ENCODE measurements around the gene HAPLN2.

DNA sequence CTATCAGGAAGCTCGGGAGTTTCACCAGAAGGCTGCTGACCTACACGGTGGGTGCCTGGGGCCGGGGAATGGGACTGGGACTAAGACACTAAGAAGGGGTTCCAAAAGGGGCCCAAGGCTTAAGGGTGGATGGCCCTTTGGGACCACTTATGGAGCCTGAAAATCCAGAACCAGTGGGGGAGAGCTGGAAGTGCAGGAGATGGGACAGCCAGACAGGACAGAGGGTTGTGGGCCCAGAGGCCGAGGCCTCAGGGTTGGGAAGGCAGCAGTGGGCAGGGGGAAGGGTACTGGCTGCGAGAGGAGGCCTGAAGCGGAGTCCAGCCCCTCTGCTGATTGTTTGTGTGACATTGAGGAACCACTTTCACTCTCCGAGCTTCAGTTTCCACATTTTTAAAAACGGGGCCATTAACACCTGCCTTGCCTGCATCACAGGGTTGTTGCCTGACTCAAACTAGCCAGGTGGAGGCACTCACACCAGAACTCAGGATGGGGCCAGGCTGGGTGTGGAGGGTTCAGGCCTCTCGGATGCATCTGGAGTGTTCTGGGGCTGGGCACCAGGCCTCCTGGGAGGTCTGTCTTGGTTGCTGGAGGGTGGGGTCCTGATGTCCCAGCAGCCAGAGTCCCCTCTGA is 36.7 kb upstream of the HAPLN2 start:
- TF ChIP-seq POLR2AphosphoS5 (IDR thresholded peaks at IDR 0.05) (no peak), POLR2A (IDR thresholded peaks at IDR 0.05) (no peak)
- TF ChIP-seq, protein P1, sequence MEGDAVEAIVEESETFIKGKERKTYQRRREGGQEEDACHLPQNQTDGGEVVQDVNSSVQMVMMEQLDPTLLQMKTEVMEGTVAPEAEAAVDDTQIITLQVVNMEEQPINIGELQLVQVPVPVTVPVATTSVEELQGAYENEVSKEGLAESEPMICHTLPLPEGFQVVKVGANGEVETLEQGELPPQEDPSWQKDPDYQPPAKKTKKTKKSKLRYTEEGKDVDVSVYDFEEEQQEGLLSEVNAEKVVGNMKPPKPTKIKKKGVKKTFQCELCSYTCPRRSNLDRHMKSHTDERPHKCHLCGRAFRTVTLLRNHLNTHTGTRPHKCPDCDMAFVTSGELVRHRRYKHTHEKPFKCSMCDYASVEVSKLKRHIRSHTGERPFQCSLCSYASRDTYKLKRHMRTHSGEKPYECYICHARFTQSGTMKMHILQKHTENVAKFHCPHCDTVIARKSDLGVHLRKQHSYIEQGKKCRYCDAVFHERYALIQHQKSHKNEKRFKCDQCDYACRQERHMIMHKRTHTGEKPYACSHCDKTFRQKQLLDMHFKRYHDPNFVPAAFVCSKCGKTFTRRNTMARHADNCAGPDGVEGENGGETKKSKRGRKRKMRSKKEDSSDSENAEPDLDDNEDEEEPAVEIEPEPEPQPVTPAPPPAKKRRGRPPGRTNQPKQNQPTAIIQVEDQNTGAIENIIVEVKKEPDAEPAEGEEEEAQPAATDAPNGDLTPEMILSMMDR (IDR thresholded peaks at IDR 0.05) = no peak

All from gastroesophageal sphincter (tissue), 3 donors.